22Rv1 (cell line): ENCODE data around the gene PKN2.
"Not testable (repeated sequence)": the region's sequence is repeated elsewhere in the genome, so short reads cannot be mapped to it uniquely, and the experiment has no call there.

Experiments used
- ZFX ChIP-seq: fragments of 450-650 bp; IDR thresholded peaks from 2 replicates; pipeline ENCODE4 v1.6.1; 2017; ENCODE audit warnings: antibody characterized with exemption, borderline replicate concordance
- TF ChIP-seq, protein P1 (sequence below): fragments of 450-650 bp; IDR thresholded peaks from 2 replicates; pipeline ENCODE4 v1.5.1; 2017; ENCODE audit warnings: mild to moderate bottlenecking

DNA sequence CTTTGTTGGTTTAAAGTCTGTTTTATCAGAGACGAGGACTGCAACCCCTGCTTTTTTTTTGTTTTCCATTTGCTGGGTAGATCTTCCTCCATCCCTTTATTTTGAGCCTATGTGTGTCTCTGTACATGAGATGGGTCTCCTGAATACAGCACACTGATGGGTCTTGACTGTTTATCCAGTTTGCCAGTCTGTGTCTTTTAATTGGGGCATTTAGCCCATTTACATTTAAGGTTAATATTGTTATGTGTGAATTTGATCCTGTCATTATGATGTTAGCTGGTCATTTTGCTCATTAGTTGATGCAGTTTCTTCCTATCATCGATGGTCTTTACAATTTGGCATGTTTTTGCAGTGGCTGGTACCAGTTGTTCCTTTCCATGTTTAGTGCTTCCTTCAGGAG lies 32.5 kb downstream of the PKN2 start:
- TF ChIP-seq, protein P1, sequence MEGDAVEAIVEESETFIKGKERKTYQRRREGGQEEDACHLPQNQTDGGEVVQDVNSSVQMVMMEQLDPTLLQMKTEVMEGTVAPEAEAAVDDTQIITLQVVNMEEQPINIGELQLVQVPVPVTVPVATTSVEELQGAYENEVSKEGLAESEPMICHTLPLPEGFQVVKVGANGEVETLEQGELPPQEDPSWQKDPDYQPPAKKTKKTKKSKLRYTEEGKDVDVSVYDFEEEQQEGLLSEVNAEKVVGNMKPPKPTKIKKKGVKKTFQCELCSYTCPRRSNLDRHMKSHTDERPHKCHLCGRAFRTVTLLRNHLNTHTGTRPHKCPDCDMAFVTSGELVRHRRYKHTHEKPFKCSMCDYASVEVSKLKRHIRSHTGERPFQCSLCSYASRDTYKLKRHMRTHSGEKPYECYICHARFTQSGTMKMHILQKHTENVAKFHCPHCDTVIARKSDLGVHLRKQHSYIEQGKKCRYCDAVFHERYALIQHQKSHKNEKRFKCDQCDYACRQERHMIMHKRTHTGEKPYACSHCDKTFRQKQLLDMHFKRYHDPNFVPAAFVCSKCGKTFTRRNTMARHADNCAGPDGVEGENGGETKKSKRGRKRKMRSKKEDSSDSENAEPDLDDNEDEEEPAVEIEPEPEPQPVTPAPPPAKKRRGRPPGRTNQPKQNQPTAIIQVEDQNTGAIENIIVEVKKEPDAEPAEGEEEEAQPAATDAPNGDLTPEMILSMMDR: not testable (repeated sequence)
- TF ChIP-seq ZFX: not testable (repeated sequence)
